C4-2B (cell line): Measurements from ENCODE around the gene CDCA3.

Source experiments
- CTCF ChIP-seq: fragments of 450-650 bp; conservative IDR thresholded peaks from 2 replicates; pipeline ENCODE4 v1.5.1; 2017; ENCODE audit warnings: mild to moderate bottlenecking
- ZFX ChIP-seq: fragments of 450-650 bp; IDR thresholded peaks from 2 replicates; pipeline ENCODE4 v1.6.1; 2017

DNA sequence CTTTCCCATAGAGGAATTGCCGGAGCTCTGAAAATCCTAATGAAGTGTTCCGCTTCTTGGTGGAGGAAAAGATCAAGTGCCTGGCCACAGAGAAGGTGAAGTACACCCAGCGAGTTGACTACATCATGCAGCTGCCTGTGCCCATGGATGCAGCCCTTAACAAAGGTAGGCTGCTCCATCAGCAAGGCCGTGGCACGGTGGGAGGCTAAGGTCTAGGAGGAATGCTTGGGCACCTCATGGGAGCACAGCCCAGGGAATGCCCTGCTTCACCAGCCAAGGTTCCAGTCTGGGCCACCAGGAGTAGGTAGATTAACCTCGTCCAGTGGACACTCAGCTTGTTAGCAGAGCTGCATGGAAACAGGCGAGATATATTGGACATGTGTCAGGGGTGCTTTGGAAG is 9.9 kb upstream of the CDCA3 start:
- TF ChIP-seq CTCF, result no peak
- TF ChIP-seq ZFX, result no peak
